Liver (tissue), 9 donors: ENCODE data around the gene RABAC1. TPM values are rescaled to one million over a fixed set of nuclear protein-coding genes. Genes with fewer than 3 reads are reported as not detected.
"Not testable (repeated sequence)": the region's sequence is repeated elsewhere in the genome, so short reads cannot be mapped to it uniquely, and the experiment has no call there.

Experiments
- DNase-seq: peaks from one replicate; pipeline ENCODE4 v3.0.0-alpha.2; 2017; ENCODE audit warnings: low spot score
- H3K27ac ChIP-seq, 2 donors: one replicate each; pipeline ENCODE4 v1.7.0; 2013; ENCODE audit warnings: inconsistent platforms in 2 of 2, low read length in 2 of 2, control low read depth in 1 of 2, low read depth in 1 of 2, mild to moderate bottlenecking in 1 of 2
- H3K27me3 ChIP-seq, 4 donors: one replicate each; pipeline versions ENCODE4 v1.6.1 to v1.7.0; 2013; ENCODE audit warnings: low read length in 3 of 4, inconsistent platforms in 1 of 4, mild to moderate bottlenecking in 1 of 4, moderate library complexity in 1 of 4; ENCODE audit not compliant: control insufficient read depth in 4 of 4, insufficient read depth in 4 of 4
- H3K36me3 ChIP-seq, 4 donors: one replicate each; pipeline versions ENCODE4 v1.6.1 to v1.7.0; 2013; ENCODE audit warnings: low read length in 3 of 4, mild to moderate bottlenecking in 3 of 4, low read depth in 1 of 4, moderate library complexity in 1 of 4; ENCODE audit not compliant: control insufficient read depth in 4 of 4, insufficient read depth in 3 of 4
- H3K4me1 ChIP-seq, 4 donors: one replicate each; pipeline versions ENCODE4 v1.6.1 to v1.7.0; 2013; ENCODE audit warnings: low read length in 3 of 4, mild to moderate bottlenecking in 3 of 4, moderate library complexity in 1 of 4; ENCODE audit not compliant: control insufficient read depth in 4 of 4, insufficient read depth in 4 of 4
- H3K4me3 ChIP-seq, 3 donors: one replicate each; pipeline versions ENCODE4 v1.6.1 to v1.7.0; 2013; ENCODE audit warnings: low read length in 3 of 3, control low read depth in 1 of 3, low read depth in 1 of 3, mild to moderate bottlenecking in 1 of 3
- H3K9ac ChIP-seq, 2 donors: one replicate each; pipeline ENCODE4 v1.7.0; 2013; ENCODE audit warnings: low read length in 2 of 2, mild to moderate bottlenecking in 2 of 2, moderate library complexity in 2 of 2, control low read depth in 1 of 2, low read depth in 1 of 2
- H3K9me3 ChIP-seq, 4 donors: one replicate each; pipeline versions ENCODE4 v1.6.1 to v1.7.0; 2013; ENCODE audit warnings: low read length in 3 of 4; ENCODE audit not compliant: control insufficient read depth in 4 of 4
- EGR1 ChIP-seq, 2 donors: IDR thresholded peaks; 2 replicates each; pipeline ENCODE4 v1.6.1; 2016 to 2018; ENCODE audit warnings: antibody characterized with exemption in 2 of 2, low read depth in 2 of 2
- FOXA1 ChIP-seq: IDR thresholded peaks from 2 replicates; pipeline ENCODE4 v1.6.1; 2016; ENCODE audit warnings: antibody characterized with exemption
- FOXA2 ChIP-seq: IDR thresholded peaks from 2 replicates; pipeline ENCODE4 v1.6.1; 2016; ENCODE audit warnings: antibody characterized with exemption
- GABPA ChIP-seq, 2 donors: IDR thresholded peaks in 1 of 2; conservative IDR thresholded peaks in 1 of 2; 2 replicates each; pipeline ENCODE4 v1.6.1; 2016; ENCODE audit warnings: antibody characterized with exemption in 2 of 2, mild to moderate bottlenecking in 1 of 2, moderate library complexity in 1 of 2
- HNF4A ChIP-seq, 2 donors: conservative IDR thresholded peaks; 2 replicates each; pipeline ENCODE4 v1.6.1; 2016; ENCODE audit warnings: antibody characterized with exemption in 2 of 2, mild to moderate bottlenecking in 2 of 2
- NR2F2 ChIP-seq: IDR thresholded peaks from 2 replicates; pipeline ENCODE4 v1.6.1; 2016; ENCODE audit warnings: antibody characterized with exemption
- RAD21 ChIP-seq, 2 donors: IDR thresholded peaks; 2 replicates each; pipeline ENCODE4 v1.6.1; 2016; ENCODE audit warnings: antibody characterized with exemption in 2 of 2, mild to moderate bottlenecking in 2 of 2
- RXRA ChIP-seq, 2 donors: IDR thresholded peaks; 2 replicates each; pipeline ENCODE4 v1.6.1; 2017 to 2018; ENCODE audit warnings: antibody characterized with exemption in 2 of 2, mild to moderate bottlenecking in 1 of 2
- TAF1 ChIP-seq: conservative IDR thresholded peaks from 2 replicates; pipeline ENCODE4 v1.6.1; 2016; ENCODE audit warnings: antibody characterized with exemption, mild to moderate bottlenecking
- YY1 ChIP-seq: IDR thresholded peaks from 2 replicates; pipeline ENCODE4 v1.6.1; 2016; ENCODE audit warnings: antibody characterized with exemption, mild to moderate bottlenecking
- WGBS: extraction: QIAGEN DNeasy Blood & Tissue Kit; methylation state at CpG from one replicate; pipeline ENCODE4 v1.1.7; 2013; 5-methylcytosine and 5-hydroxymethylcytosine counted together
- polyA plus RNA-seq, 2 donors: library from polyadenylated mRNA; stranded (reverse) in 1 of 2; unstranded in 1 of 2; fragments of 200-250 nt in 1 of 2; fragments of >200 nt in 1 of 2; fragmentation: Nextera tagmentation in 1 of 2; extraction: Ambion mirVana in 1 of 2; gene quantifications; one replicate each; pipeline versions ENCODE4 v1.2.1 to v1.2.3, GENCODE V29; 2013 to 2015
- total RNA-seq, 2 donors: library from RNA; depleted of rRNA; stranded (reverse); fragments of >200 nt; gene quantifications; one replicate each; pipeline ENCODE4 v1.2.3, GENCODE V29; 2014
- TF ChIP-seq, protein P1 (sequence below): fragments of 150-350 bp; IDR thresholded peaks from 2 replicates; pipeline ENCODE4 v1.5.1; 2017; ENCODE audit warnings: improper control_type of control experiment, low read depth, low read length; ENCODE audit not compliant: missing input control
- TF ChIP-seq, protein P2 (sequence below): IDR thresholded peaks from 2 replicates; pipeline ENCODE4 v1.6.1; 2016; ENCODE audit warnings: antibody characterized with exemption
- TF ChIP-seq, protein P3 (sequence below): IDR thresholded peaks from 2 replicates; pipeline ENCODE4 v1.6.1; 2016; ENCODE audit warnings: antibody characterized with exemption, mild to moderate bottlenecking
- TF ChIP-seq, protein P4 (sequence below): IDR thresholded peaks from 2 replicates; pipeline ENCODE4 v1.6.1; 2016; ENCODE audit warnings: antibody characterized with exemption
- donor health status: healthy.
- donor health status: healthy.
- donor health status: healthy.
- donor health status: healthy.
- donor health status: healthy.

The RABAC1 gene
- total and polyA plus RNA-seq, 4 donors: 43.2 to 161 (median 99.3) TPM

DNA sequence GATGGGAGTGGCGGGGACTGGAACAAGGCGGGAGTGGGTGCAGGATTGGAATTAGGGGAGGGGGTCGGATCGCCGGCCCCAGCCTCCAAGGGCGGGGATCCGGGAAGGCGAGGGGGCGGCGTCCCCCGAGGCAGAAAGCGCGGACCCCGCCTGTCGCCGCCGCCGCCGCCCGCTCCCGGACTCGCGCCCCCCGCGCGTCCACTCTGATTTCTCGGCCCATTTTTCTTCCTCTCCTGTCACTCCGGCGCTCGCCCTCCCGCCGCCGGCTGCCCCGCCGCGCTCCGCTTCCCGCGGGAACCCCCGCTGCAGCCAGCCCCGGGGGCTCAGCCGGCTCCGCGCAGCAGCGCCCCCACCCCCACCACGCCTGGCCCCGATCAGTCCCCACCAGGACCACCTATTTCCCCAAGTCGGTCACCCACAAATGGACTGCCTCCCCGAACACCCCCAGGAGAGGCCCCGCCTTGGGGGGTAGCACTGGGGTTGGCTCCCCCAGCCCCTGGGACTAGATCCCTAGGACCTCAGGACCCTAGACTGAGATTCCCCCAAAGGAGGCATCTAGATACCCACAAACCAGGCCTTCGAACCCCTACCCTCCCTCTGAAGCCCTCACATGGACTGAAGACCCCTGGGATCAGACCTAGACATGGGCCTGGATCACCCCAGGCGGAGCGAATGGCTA is 18.3 kb downstream of the RABAC1 start (continued):
- TF ChIP-seq, protein P1, sequence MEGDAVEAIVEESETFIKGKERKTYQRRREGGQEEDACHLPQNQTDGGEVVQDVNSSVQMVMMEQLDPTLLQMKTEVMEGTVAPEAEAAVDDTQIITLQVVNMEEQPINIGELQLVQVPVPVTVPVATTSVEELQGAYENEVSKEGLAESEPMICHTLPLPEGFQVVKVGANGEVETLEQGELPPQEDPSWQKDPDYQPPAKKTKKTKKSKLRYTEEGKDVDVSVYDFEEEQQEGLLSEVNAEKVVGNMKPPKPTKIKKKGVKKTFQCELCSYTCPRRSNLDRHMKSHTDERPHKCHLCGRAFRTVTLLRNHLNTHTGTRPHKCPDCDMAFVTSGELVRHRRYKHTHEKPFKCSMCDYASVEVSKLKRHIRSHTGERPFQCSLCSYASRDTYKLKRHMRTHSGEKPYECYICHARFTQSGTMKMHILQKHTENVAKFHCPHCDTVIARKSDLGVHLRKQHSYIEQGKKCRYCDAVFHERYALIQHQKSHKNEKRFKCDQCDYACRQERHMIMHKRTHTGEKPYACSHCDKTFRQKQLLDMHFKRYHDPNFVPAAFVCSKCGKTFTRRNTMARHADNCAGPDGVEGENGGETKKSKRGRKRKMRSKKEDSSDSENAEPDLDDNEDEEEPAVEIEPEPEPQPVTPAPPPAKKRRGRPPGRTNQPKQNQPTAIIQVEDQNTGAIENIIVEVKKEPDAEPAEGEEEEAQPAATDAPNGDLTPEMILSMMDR: no peak
- TF ChIP-seq, protein P2, sequence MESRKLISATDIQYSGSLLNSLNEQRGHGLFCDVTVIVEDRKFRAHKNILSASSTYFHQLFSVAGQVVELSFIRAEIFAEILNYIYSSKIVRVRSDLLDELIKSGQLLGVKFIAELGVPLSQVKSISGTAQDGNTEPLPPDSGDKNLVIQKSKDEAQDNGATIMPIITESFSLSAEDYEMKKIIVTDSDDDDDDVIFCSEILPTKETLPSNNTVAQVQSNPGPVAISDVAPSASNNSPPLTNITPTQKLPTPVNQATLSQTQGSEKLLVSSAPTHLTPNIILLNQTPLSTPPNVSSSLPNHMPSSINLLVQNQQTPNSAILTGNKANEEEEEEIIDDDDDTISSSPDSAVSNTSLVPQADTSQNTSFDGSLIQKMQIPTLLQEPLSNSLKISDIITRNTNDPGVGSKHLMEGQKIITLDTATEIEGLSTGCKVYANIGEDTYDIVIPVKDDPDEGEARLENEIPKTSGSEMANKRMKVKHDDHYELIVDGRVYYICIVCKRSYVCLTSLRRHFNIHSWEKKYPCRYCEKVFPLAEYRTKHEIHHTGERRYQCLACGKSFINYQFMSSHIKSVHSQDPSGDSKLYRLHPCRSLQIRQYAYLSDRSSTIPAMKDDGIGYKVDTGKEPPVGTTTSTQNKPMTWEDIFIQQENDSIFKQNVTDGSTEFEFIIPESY: no peak
- TF ChIP-seq RAD21 (IDR thresholded peaks at IDR 0.05): no peak
- TF ChIP-seq YY1: no peak

DNA sequence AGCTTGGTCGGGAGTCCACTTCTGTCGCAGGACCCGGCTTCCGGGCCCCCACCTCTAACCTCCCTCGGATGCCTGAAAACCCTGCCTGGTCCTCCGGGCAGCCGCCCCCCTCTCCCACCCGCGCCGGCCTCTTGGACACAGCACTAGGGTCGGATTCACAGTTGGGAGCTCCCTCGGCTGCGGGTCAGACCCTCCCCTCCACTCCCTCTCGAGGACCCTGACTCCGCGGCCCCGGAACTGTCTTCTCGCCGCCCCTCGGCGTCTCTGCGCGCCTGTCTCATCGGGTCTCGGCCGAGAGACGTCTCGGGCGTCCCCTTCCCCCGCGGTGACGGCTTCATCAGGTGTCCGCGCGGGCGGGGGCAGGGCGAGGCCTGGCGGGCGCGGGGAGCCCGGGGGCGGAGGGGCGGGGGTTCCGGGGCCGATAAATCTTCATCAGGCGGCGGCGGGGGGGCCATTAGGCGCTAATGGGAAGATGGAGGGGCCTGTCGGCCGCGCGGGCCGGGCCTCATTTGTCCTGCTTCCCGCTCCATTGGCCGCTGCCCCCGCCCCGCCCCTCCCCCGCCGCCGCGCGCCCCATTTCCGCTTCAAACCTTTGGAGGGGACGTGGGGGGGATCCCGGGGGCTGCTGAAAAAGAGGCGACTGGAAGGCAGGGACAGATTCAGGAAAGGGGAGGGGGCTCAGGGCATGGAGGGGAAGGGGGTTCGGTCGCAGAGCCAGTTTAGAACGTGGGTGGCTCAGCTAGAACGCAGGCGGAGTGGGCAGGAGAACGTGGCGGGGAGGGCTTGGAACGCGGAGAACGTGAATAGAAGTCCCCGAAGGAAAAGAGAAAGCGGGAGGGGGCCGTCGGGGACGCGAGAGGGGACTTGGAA is 19.0 kb downstream of the RABAC1 start:
- Histone ChIP-seq H3K9me3 (no peaks in the 10 kb centered on the region), H3K4me3 (peak overlapping the region in 1 of 3 donors; percentile 58), H3K27me3 (peaks cover 0 to 12% (median 1%) of the 10 kb centered on the region in 4 donors), H3K36me3 (no peaks in the 10 kb centered on the region), H3K4me1 (peaks cover 0 to 10% (median 3%) of the 10 kb centered on the region in 4 donors), H3K27ac (no peak overlapping the region), H3K9ac (no peak overlapping the region)
- TF ChIP-seq, protein P3, sequence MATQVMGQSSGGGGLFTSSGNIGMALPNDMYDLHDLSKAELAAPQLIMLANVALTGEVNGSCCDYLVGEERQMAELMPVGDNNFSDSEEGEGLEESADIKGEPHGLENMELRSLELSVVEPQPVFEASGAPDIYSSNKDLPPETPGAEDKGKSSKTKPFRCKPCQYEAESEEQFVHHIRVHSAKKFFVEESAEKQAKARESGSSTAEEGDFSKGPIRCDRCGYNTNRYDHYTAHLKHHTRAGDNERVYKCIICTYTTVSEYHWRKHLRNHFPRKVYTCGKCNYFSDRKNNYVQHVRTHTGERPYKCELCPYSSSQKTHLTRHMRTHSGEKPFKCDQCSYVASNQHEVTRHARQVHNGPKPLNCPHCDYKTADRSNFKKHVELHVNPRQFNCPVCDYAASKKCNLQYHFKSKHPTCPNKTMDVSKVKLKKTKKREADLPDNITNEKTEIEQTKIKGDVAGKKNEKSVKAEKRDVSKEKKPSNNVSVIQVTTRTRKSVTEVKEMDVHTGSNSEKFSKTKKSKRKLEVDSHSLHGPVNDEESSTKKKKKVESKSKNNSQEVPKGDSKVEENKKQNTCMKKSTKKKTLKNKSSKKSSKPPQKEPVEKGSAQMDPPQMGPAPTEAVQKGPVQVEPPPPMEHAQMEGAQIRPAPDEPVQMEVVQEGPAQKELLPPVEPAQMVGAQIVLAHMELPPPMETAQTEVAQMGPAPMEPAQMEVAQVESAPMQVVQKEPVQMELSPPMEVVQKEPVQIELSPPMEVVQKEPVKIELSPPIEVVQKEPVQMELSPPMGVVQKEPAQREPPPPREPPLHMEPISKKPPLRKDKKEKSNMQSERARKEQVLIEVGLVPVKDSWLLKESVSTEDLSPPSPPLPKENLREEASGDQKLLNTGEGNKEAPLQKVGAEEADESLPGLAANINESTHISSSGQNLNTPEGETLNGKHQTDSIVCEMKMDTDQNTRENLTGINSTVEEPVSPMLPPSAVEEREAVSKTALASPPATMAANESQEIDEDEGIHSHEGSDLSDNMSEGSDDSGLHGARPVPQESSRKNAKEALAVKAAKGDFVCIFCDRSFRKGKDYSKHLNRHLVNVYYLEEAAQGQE: no peak
- TF ChIP-seq TAF1: no peak
- no peak for TF ChIP-seq NR2F2
- TF ChIP-seq FOXA2: no peak
- no peak for TF ChIP-seq HNF4A (conservative IDR thresholded peaks at IDR 0.05)
- TF ChIP-seq, protein P1: no peak
- TF ChIP-seq, protein P2: no peak
- TF ChIP-seq GABPA (IDR thresholded peaks at IDR 0.05 in 1 of 2, conservative IDR thresholded peaks at IDR 0.05 in 1 of 2): no peak
- no peak for TF ChIP-seq FOXA1
- TF ChIP-seq, protein P4, sequence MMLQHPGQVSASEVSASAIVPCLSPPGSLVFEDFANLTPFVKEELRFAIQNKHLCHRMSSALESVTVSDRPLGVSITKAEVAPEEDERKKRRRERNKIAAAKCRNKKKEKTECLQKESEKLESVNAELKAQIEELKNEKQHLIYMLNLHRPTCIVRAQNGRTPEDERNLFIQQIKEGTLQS: no peak
- no peak for TF ChIP-seq RXRA (IDR thresholded peaks at IDR 0.05)
- TF ChIP-seq EGR1 (IDR thresholded peaks at IDR 0.05; ENCODE audit: low read depth in 2 of 2): no peak
- no peak for DNase-seq
- WGBS: 3% methylated on average over 83 of the region's 83 CpGs

DNA sequence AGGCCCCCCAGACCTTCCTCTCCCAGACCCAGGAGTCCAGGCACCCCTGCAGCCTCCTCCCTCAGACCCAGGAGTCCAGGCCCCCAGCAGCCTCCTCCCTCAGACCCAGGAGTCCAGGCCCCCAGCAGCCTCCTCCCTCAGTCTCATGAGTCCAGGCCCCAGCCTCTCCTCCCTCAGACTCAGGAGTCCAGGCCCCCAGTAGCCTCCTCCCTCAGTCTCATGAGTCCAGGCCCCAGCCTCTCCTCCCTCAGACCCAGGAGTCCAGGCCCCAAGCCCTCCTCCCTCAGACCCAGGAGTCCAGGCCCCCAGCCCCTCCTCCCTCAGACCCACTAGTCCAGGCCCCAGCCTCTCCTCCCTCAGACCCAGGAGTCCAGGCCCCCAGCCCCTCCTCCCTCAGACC is 19.9 kb downstream of the RABAC1 start:
- not testable (repeated sequence) for DNase-seq, H3K36me3 ChIP-seq, H3K4me1 ChIP-seq

More for the DNA sequence above, 19.9 kb downstream of the RABAC1 start:
- H3K27ac ChIP-seq, H3K9me3 ChIP-seq, H3K4me3 ChIP-seq, H3K9ac ChIP-seq: not testable (repeated sequence)
- H3K27me3 ChIP-seq: peaks cover 0 to 12% (median 3%) of the 10 kb centered on the region in 4 donors
